Parathyroid adenoma (tissue), 2 donors: ENCODE data around the gene MRPL55.

Experiments used
- H2AFZ ChIP-seq: fragments of 300-600 bp; sonication (generic); one replicate; pipeline ENCODE4 v1.7.0; 2017; ENCODE audit warnings: antibody characterized with exemption, mild to moderate bottlenecking
- H3K27ac ChIP-seq: fragments of 300-600 bp; sonication (generic); one replicate; pipeline ENCODE4 v1.7.0; 2017
- H3K27me3 ChIP-seq: fragments of 300-600 bp; sonication (generic); one replicate; pipeline ENCODE4 v1.7.0; 2017; ENCODE audit warnings: low read length; ENCODE audit not compliant: control insufficient read depth, insufficient read depth
- H3K36me3 ChIP-seq: fragments of 300-600 bp; sonication (generic); one replicate; pipeline ENCODE4 v1.7.0; 2017; ENCODE audit warnings: low read length; ENCODE audit not compliant: control insufficient read depth, insufficient read depth
- H3K4me1 ChIP-seq: fragments of 300-600 bp; sonication (generic); one replicate; pipeline ENCODE4 v1.7.0; 2017; ENCODE audit warnings: control low read depth
- H3K4me2 ChIP-seq: fragments of 300-600 bp; sonication (generic); one replicate; pipeline ENCODE4 v1.7.0; 2017; ENCODE audit warnings: low read length
- H3K4me3 ChIP-seq: fragments of 300-600 bp; sonication (generic); one replicate; pipeline ENCODE4 v1.7.0; 2017; ENCODE audit warnings: low read depth, low read length
- H3K79me2 ChIP-seq: fragments of 300-600 bp; sonication (generic); one replicate; pipeline ENCODE4 v1.7.0; 2017; ENCODE audit warnings: control low read depth
- H3K9ac ChIP-seq: fragments of 300-600 bp; sonication (generic); one replicate; pipeline ENCODE4 v1.7.0; 2017; ENCODE audit warnings: mild to moderate bottlenecking
- H3K9me3 ChIP-seq: fragments of 300-600 bp; sonication (generic); one replicate; pipeline ENCODE4 v1.7.0; 2017; ENCODE audit warnings: low read length; ENCODE audit not compliant: control insufficient read depth
- TF ChIP-seq, protein P1 (sequence below): fragments of 300-600 bp; sonication (generic); IDR thresholded peaks from one replicate; pipeline ENCODE4 v1.7.0; 2017; ENCODE audit warnings: antibody characterized with exemption, mild to moderate bottlenecking
- donor health status: primary hyperparathyroidism.

MRPL55 gene

DNA sequence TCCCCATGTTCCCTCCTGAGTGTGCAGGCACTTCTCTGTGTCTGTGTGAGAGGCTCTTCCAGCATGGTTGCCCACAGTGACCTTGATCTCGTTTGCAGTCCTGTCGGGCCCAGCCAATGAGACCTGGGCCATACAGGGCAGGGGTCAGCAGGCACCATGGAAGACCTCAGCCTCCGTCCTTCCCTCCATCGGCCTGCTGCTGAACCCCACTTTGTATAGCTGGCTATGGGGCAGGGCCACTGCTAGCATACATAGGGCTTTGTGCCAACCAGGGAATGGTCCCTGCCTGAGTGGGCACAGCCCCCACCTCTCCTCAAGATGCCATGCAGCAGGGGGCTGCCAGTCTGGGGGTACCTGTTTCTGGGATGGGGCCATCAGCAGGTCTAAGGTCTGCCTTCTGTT, 9.8 kb downstream of the MRPL55 start:
- Histone ChIP-seq H3K4me3 (no peak overlapping the region), H2AFZ (no peak overlapping the region), H3K9ac (no peak overlapping the region), H3K4me2 (no peak overlapping the region), H3K27ac (no peak overlapping the region), H3K36me3 (no peaks in the 10 kb centered on the region), H3K9me3 (no peaks in the 10 kb centered on the region), H3K79me2 (peaks cover 22% of the 10 kb centered on the region), H3K4me1 (no peaks in the 10 kb centered on the region), H3K27me3 (no peaks in the 10 kb centered on the region)
- TF ChIP-seq, protein P1, sequence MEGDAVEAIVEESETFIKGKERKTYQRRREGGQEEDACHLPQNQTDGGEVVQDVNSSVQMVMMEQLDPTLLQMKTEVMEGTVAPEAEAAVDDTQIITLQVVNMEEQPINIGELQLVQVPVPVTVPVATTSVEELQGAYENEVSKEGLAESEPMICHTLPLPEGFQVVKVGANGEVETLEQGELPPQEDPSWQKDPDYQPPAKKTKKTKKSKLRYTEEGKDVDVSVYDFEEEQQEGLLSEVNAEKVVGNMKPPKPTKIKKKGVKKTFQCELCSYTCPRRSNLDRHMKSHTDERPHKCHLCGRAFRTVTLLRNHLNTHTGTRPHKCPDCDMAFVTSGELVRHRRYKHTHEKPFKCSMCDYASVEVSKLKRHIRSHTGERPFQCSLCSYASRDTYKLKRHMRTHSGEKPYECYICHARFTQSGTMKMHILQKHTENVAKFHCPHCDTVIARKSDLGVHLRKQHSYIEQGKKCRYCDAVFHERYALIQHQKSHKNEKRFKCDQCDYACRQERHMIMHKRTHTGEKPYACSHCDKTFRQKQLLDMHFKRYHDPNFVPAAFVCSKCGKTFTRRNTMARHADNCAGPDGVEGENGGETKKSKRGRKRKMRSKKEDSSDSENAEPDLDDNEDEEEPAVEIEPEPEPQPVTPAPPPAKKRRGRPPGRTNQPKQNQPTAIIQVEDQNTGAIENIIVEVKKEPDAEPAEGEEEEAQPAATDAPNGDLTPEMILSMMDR = no peak

DNA sequence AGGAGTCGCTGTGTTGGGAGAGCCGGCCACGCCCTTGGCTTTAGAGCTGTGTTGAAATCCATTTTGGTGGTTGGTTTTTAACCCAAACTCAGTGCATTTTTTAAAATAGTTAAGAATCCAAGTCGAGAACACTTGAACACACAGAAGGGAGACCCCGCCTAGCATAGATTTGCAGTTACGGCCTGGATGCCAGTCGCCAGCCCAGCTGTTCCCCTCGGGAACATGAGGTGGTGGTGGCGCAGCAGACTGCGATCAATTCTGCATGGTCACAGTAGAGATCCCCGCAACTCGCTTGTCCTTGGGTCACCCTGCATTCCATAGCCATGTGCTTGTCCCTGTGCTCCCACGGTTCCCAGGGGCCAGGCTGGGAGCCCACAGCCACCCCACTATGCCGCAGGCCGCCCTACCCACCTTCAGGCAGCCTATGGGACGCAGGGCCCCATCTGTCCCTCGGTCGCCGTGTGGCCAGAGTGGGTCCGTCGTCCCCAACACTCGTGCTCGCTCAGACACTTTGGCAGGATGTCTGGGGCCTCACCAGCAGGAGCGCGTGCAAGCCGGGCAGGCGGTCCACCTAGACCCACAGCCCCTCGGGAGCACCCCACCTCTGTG, 10.7 kb downstream of the MRPL55 start:
- H3K4me1 ChIP-seq = no peaks in the 10 kb centered on the region

DNA sequence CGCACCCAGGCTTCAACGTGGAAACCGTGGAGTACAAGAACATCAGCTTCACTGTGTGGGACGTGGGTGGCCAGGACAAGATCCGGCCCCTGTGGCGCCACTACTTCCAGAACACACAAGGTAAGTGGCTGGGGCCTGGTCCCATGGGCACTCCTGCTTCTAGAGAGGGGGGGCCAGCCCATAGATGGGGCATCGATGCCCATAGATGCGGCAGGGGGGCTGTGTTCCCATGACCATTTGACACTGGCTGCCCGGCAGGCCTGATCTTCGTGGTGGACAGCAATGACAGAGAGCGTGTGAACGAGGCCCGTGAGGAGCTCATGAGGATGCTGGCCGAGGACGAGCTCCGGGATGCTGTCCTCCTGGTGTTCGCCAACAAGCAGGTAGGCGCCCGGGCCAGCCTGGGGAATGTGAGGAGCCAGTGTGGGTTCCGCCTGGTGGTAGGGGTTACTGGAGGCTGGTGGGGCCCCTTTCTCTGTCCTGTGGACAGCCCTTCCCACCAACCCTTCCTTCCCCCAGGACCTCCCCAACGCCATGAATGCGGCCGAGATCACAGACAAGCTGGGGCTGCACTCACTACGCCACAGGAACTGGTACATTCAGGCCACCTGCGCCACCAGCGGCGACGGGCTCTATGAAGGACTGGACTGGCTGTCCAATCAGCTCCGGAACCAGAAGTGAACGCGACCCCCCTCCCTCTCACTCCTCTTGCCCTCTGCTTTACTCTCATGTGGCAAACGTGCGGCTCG, 11.6 kb downstream of the MRPL55 start:
- no peak overlapping the region for H2AFZ ChIP-seq
- H3K4me1 ChIP-seq = no peaks in the 10 kb centered on the region
- no peaks in the 10 kb centered on the region for H3K9me3 ChIP-seq
- no peaks in the 10 kb centered on the region for H3K36me3 ChIP-seq
- H3K9ac ChIP-seq = no peak overlapping the region
- peaks cover 39% of the 10 kb centered on the region for H3K79me2 ChIP-seq
- H3K4me3 ChIP-seq = no peak overlapping the region
- no peak overlapping the region for H3K4me2 ChIP-seq
- TF ChIP-seq, protein P1 = no peak
- no peaks in the 10 kb centered on the region for H3K27me3 ChIP-seq
- no peak overlapping the region for H3K27ac ChIP-seq

More for the DNA sequence above, 10.7 kb downstream of the MRPL55 start:
- Histone ChIP-seq H2AFZ (no peak overlapping the region), H3K4me3 (no peak overlapping the region), H3K79me2 (peaks cover 30% of the 10 kb centered on the region), H3K4me2 (no peak overlapping the region), H3K27ac (no peak overlapping the region), H3K9me3 (no peaks in the 10 kb centered on the region), H3K36me3 (no peaks in the 10 kb centered on the region), H3K27me3 (no peaks in the 10 kb centered on the region), H3K9ac (no peak overlapping the region)
- TF ChIP-seq, protein P1 = no peak

DNA sequence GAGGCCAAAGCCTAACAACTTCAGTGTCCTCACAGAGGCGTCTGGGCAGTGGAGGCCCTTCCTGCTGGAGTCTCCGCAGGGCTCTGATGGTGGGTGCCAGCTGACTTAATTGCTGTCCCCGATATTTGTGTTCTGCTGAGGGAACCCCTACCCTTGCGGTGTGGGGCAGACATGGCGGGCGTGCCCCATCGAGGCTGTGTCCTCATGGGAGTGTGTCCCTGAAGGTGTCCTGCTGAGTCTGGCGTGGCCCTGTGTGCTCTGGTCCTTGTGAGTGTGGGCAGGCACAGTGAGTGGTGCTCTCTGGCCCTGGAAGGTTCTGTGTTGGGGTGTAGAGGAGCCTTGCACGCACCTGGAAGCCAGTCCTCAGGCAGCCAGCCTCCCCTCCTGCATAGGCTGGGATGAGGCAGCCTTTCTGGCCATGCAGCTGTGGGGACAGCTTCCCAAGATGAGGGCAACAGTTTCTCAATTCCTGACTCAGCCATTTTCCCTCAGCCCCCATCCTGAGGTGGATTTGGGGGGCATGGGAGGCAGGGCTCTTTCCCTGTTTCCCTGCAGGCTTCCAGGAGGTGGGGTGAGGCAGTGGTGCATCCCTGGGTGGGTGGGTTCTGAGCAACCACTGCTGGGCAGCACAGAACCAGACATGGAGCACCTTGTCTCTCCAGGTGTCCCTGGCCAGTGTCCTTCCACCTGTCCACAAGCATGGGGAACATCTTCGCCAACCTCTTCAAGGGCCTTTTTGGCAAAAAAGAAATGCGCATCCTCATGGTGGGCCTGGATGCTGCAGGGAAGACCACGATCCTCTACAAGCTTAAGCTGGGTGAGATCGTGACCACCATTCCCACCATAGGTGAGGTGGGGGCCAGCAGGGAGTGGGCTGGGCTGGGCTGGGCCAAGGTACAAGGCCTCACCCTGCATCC, 12.4 kb downstream of the MRPL55 start:
- Histone ChIP-seq H3K4me2 (no peak overlapping the region), H3K4me1 (no peaks in the 10 kb centered on the region), H3K9me3 (no peaks in the 10 kb centered on the region), H3K9ac (no peak overlapping the region), H3K79me2 (peaks cover 47% of the 10 kb centered on the region), H3K27ac (no peak overlapping the region), H3K27me3 (no peaks in the 10 kb centered on the region), H3K36me3 (no peaks in the 10 kb centered on the region), H3K4me3 (no peak overlapping the region), H2AFZ (no peak overlapping the region)
- TF ChIP-seq, protein P1 = no peak
